Measurements from ENCODE around the gene PLA2G7. TPM values are rescaled to one million over a fixed set of nuclear protein-coding genes. Genes with fewer than 3 reads are reported as not detected.

The PLA2G7 gene
- total and polyA plus RNA-seq, 2 of the 8 experiments (the other 6 are each of a cell fraction or from before 2014, with no cell fraction given): 1.5 to 2.2 TPM

DNA sequence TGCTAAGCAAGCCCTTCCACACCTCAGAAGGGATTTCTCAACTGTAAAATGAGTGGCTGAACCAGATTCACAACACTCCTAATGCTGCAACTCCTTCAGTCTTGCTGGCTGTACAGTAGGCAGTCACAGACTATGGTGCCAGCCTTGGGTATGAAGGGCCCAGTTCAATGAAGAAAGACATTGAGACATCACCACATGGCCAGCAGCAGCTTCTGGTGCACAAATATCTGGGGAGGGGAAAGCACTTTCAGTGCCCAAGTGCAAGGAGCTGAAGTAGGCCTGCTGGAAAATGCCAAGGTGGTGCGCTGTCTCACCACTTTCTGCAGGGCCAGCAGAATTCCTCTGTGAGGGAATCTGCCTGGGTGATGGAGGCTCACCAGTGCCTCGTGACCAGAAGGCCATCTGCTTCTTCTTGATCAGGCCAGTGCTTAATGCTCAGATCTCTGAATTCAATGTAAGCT is 1.8 kb downstream of the PLA2G7 start:
- no peak overlapping the region for H2BK20ac ChIP-seq (ENCODE audit: low read length)
- peaks cover 15% of the 10 kb centered on the region for H3K23me2 ChIP-seq (ENCODE audit: low read depth, low read length)
- no peak overlapping the region for H3K23ac ChIP-seq (ENCODE audit: insufficient read length)
- no peak for TF ChIP-seq CHD2 (IDR thresholded peaks at IDR 0.05; ENCODE audit: low read length)
- no peak for TF ChIP-seq CEBPB (IDR thresholded peaks at IDR 0.05; ENCODE audit: low read depth, low read length)
- no peak for TF ChIP-seq E2F6 (IDR thresholded peaks at IDR 0.05)
- no peak for TF ChIP-seq KDM4A (IDR thresholded peaks at IDR 0.05; ENCODE audit: low read depth, low read length, severe bottlenecking)
- no peak for TF ChIP-seq SIN3A (conservative IDR thresholded peaks at IDR 0.05 in 1 of 2, IDR thresholded peaks at IDR 0.05 in 1 of 2; ENCODE audit: low read depth in 1 of 2, low read length in 2 of 2)
- no peak for TF ChIP-seq RFX5 (IDR thresholded peaks at IDR 0.05; ENCODE audit: borderline replicate concordance, low read depth, low read length)
- no peak for TF ChIP-seq JUND (IDR thresholded peaks at IDR 0.05; ENCODE audit: low read length)
- no peak for TF ChIP-seq JUN (IDR thresholded peaks at IDR 0.05; ENCODE audit: low read depth, low read length)
- no peak for TF ChIP-seq MAFK (IDR thresholded peaks at IDR 0.05; ENCODE audit: low read depth, low read length)
- TF ChIP-seq TAF7 (optimal IDR thresholded peaks at IDR 0.05; ENCODE audit: borderline replicate concordance, low read depth, low read length): no peak
- no peak overlapping the region for H3K4me3 ChIP-seq (ENCODE audit: extremely low read depth in 1 of 4, insufficient read depth in 2 of 4, low read depth in 3 of 4, low read length in 4 of 4)
- peaks cover 0 to 1% (median 0%) of the 10 kb centered on the region in 4 experiments; a peak in 3 of 7 replicates for H3K4me1 ChIP-seq (replicated peaks in 1 of 4; ENCODE audit: control insufficient read depth in 3 of 4, insufficient read depth in 4 of 4, low read length in 3 of 4)
- H3K27me3 ChIP-seq (replicated peaks in 1 of 4; ENCODE audit: control insufficient read depth in 3 of 4, extremely low read depth in 1 of 4, insufficient read depth in 3 of 4, low read length in 3 of 4): peaks cover 0 to 21% (median 14%) of the 10 kb centered on the region in 4 experiments; a peak in 5 of 7 replicates
- H3K14ac ChIP-seq (ENCODE audit: insufficient read length): no peak overlapping the region
- H3K18ac ChIP-seq (ENCODE audit: extremely low read depth, low read length): no peak overlapping the region
- no peaks in the 10 kb centered on the region for H3K36me3 ChIP-seq (ENCODE audit: control insufficient read depth in 2 of 4, insufficient read depth in 4 of 4, low read length in 3 of 4)
- no peak for FAIRE-seq
- no peak overlapping the region; a peak in 1 of 4 replicates for H3K4me2 ChIP-seq (ENCODE audit: insufficient read depth in 1 of 2, low read depth in 2 of 2, low read length in 2 of 2)
- no peak overlapping the region for H3K4ac ChIP-seq (replicated peaks; ENCODE audit: insufficient read length, low read depth, low read length)
- H3K79me2 ChIP-seq (ENCODE audit: control insufficient read depth in 1 of 2, insufficient read depth in 2 of 2, low read length in 2 of 2): no peaks in the 10 kb centered on the region
- WGBS, 2 experiments (ENCODE audit: extremely low coverage in 1 of 2, insufficient coverage in 1 of 2, insufficient read length in 1 of 2, insufficient replicate concordance in 2 of 2, low coverage in 1 of 2, low lambda C conversion rate in 2 of 2, missing lambda C conversion rate in 1 of 2): 87% methylated on average over 2 of the region's 2 CpGs; no CpG with 5 or more reads in 1 of the 2 experiments
- no peak overlapping the region for H4K8ac ChIP-seq (ENCODE audit: extremely low read depth, insufficient read depth, low read length)
- H2BK5ac ChIP-seq (ENCODE audit: low read depth, low read length): no peak overlapping the region
- H3K79me1 ChIP-seq (ENCODE audit: low read depth, low read length): no peaks in the 10 kb centered on the region
- no peak overlapping the region for H4K5ac ChIP-seq (ENCODE audit: insufficient read length, low read depth, low read length)
- no peak overlapping the region; the same call in 1 of the 2 replicates for H2BK12ac ChIP-seq (ENCODE audit: low read depth, low read length)
- H3K9me3 ChIP-seq (ENCODE audit: insufficient read depth in 2 of 2, low read depth in 1 of 2, low read length in 1 of 2): no peaks in the 10 kb centered on the region
- no peak overlapping the region for H2AFZ ChIP-seq (ENCODE audit: low read length)
- POLR2A ChIA-PET (ENCODE audit: partially characterized antibody): interaction anchor here (0.7 to 2.7 kb wide), 5 partner anchors 14 to 503 kb away, joined by 3 to 15 read pairs (median 4); no protein-coding TSS in a partner anchor
- H2BK15ac ChIP-seq (ENCODE audit: low read length): 0 out of 2 replicates have a peak overlapping the region, but pooled peaks have one; percentile 49
- no peak for DNase-seq (ENCODE audit: low read depth in 1 of 2, low spot score in 2 of 2)
- no peak overlapping the region; a peak in 1 of 7 replicates for H3K9ac ChIP-seq (replicated peaks in 1 of 4; ENCODE audit: extremely low read depth in 1 of 4, low read depth in 3 of 4, low read length in 3 of 4)
- no peak overlapping the region for H2BK120ac ChIP-seq (replicated peaks; ENCODE audit: low read depth, low read length)
- CTCF ChIA-PET (ENCODE audit: partially characterized antibody): interaction anchor here (0.7 to 4.9 kb wide), 21 partner anchors 10 to 314 kb away, joined by 3 to 41 read pairs (median 4); partner anchors contain the start of gene ANKRD66
- no peak overlapping the region for H4K91ac ChIP-seq (replicated peaks; ENCODE audit: insufficient read length, low read length)
- no peak overlapping the region for H3K27ac ChIP-seq (ENCODE audit: low read depth, low read length)
- H2AK5ac ChIP-seq (ENCODE audit: low read depth, low read length): no peak overlapping the region
- no peak overlapping the region for H3K56ac ChIP-seq (replicated peaks; ENCODE audit: insufficient read length, low read depth, low read length)
- no peaks in the 10 kb centered on the region for H4K20me1 ChIP-seq (replicated peaks in 1 of 2; ENCODE audit: control insufficient read depth in 1 of 2, insufficient read depth in 2 of 2, low read length in 2 of 2)

All from H1 (cell line).